Esophagus muscularis mucosa (tissue), 3 donors: ENCODE data around the gene KLHL6.

Experiments used
- POLR2AphosphoS5 ChIP-seq, 2 donors: sonication (generic); formaldehyde crosslinking; IDR thresholded peaks; one replicate each; pipeline ENCODE4 v1.6.1; 2017; ENCODE audit warnings: antibody characterized with exemption in 2 of 2
- TF ChIP-seq, protein P1 (sequence below), 3 experiments: fragments of 200-600 bp in 2 of 3; fragments of 450-650 bp in 1 of 3; sonication (generic) in 2 of 3; IDR thresholded peaks; one replicate each; pipeline ENCODE4 v1.5.1; 2017 to 2019; ENCODE audit warnings: antibody characterized with exemption in 3 of 3, mild to moderate bottlenecking in 2 of 3, moderate library complexity in 1 of 3

DNA sequence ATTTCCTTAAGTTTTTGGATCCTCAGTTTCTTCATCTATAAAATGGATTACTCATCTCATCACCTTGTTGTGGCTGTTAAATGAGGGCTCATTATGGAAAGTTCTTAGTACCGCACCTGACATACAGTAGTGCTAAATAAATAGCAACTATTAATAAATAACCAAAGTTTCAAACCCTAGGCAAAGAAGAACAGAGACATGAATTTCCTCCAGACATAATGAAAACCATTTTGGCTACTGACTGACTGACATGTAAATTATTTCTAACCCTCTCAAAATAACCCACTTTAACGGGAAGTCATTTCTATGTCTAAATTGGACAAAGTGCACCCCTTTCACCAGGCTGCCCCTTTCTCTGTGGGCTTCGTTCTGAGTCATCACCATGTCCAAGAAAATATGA lies 17.4 kb upstream of the KLHL6 start:
- no peak for TF ChIP-seq POLR2AphosphoS5 (IDR thresholded peaks at IDR 0.05)
- TF ChIP-seq, protein P1, sequence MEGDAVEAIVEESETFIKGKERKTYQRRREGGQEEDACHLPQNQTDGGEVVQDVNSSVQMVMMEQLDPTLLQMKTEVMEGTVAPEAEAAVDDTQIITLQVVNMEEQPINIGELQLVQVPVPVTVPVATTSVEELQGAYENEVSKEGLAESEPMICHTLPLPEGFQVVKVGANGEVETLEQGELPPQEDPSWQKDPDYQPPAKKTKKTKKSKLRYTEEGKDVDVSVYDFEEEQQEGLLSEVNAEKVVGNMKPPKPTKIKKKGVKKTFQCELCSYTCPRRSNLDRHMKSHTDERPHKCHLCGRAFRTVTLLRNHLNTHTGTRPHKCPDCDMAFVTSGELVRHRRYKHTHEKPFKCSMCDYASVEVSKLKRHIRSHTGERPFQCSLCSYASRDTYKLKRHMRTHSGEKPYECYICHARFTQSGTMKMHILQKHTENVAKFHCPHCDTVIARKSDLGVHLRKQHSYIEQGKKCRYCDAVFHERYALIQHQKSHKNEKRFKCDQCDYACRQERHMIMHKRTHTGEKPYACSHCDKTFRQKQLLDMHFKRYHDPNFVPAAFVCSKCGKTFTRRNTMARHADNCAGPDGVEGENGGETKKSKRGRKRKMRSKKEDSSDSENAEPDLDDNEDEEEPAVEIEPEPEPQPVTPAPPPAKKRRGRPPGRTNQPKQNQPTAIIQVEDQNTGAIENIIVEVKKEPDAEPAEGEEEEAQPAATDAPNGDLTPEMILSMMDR (IDR thresholded peaks at IDR 0.05), result no peak
